CD8-positive, alpha-beta memory T cell (primary cell): ENCODE measurements around the gene COL4A1. TPM values are rescaled to one million over a fixed set of nuclear protein-coding genes. Genes with fewer than 3 reads are reported as not detected.

Source experiments
- CTCF ChIA-PET: fragments of 350-600 bp; sonication (Branson Sonifier 250); formaldehyde crosslinking; loops from one replicate; lab custom pipeline; 2021; ENCODE audit warnings: antibody characterized with exemption; lab: Charles Lee
- POLR2A ChIA-PET: fragments of 350-600 bp; sonication (Branson Sonifier 250); formaldehyde crosslinking; loops from one replicate; lab custom pipeline; 2021; ENCODE audit warnings: antibody characterized with exemption; lab: Charles Lee
- DNase-seq, 5 donors: peaks; one replicate each; pipeline versions ENCODE4 v3.0.0 to v3.0.0-alpha.2; 2020 to 2022; ENCODE audit warnings: mixed read lengths in 1 of 5
- H3K27ac ChIP-seq: one replicate; pipeline ENCODE4 v1.7.0; 2013; ENCODE audit warnings: low read depth, mild to moderate bottlenecking, low read length, moderate library complexity
- H3K27me3 ChIP-seq: 2 replicates; pipeline ENCODE4 v1.7.0; 2013; ENCODE audit warnings: low read length, mild to moderate bottlenecking; ENCODE audit not compliant: insufficient read depth, poor library complexity, severe bottlenecking
- H3K36me3 ChIP-seq: 2 replicates; pipeline ENCODE4 v1.7.0; 2013; ENCODE audit warnings: mild to moderate bottlenecking, low read length, moderate library complexity; ENCODE audit not compliant: insufficient read depth
- H3K4me1 ChIP-seq: 2 replicates; pipeline ENCODE4 v1.7.0; 2013; ENCODE audit warnings: mild to moderate bottlenecking, low read length, moderate library complexity; ENCODE audit not compliant: insufficient read depth
- H3K4me3 ChIP-seq: 2 replicates; pipeline ENCODE4 v1.7.0; 2013; ENCODE audit warnings: mild to moderate bottlenecking, low read length
- H3K9me3 ChIP-seq: 2 replicates; pipeline ENCODE4 v1.7.0; 2013; ENCODE audit warnings: mild to moderate bottlenecking, low read length
- H3K27ac Mint-ChIP-seq, 8 donors: one replicate each; pipeline ENCODE4 v1.8.0; 2020 to 2021; ENCODE audit warnings: mixed read lengths in 8 of 8, mild to moderate bottlenecking in 6 of 8, inconsistent platforms in 3 of 8, moderate library complexity in 3 of 8
- H3K27me3 Mint-ChIP-seq, 2 donors: one replicate each; pipeline ENCODE4 v1.8.0; 2020 to 2021; ENCODE audit warnings: mixed read lengths in 2 of 2, mild to moderate bottlenecking in 1 of 2, moderate library complexity in 1 of 2
- H3K36me3 Mint-ChIP-seq, 3 donors: one replicate each; pipeline ENCODE4 v1.8.0; 2020 to 2021; ENCODE audit warnings: mixed read lengths in 3 of 3, inconsistent platforms in 1 of 3, mild to moderate bottlenecking in 1 of 3
- H3K4me1 Mint-ChIP-seq, 3 donors: one replicate each; pipeline ENCODE4 v1.8.0; 2020 to 2021; ENCODE audit warnings: mixed read lengths in 3 of 3, inconsistent platforms in 1 of 3, mild to moderate bottlenecking in 1 of 3
- H3K4me3 Mint-ChIP-seq, 7 donors: one replicate each; pipeline ENCODE4 v1.8.0; 2020 to 2021; ENCODE audit warnings: mixed read lengths in 7 of 7, mild to moderate bottlenecking in 6 of 7, moderate library complexity in 4 of 7, inconsistent platforms in 2 of 7
- H3K9me3 Mint-ChIP-seq, 5 donors: one replicate each; pipeline ENCODE4 v1.8.0; 2020 to 2022; ENCODE audit warnings: mixed read lengths in 5 of 5, mild to moderate bottlenecking in 3 of 5, moderate library complexity in 2 of 5, inconsistent platforms in 1 of 5
- polyA plus RNA-seq: library from polyadenylated mRNA; unstranded; fragments of 300-500 nt; fragmentation: Illumina TruSeq; gene quantifications from one replicate; pipeline ENCODE4 v1.2.3, GENCODE V29; 2021
- total RNA-seq, 2 experiments: library from RNA; stranded (reverse); gene quantifications; one replicate each; pipeline ENCODE4 v1.2.3, GENCODE V29; 2021

The COL4A1 gene
- total and polyA plus RNA-seq, 3 experiments from 2014 or later = not detected

DNA sequence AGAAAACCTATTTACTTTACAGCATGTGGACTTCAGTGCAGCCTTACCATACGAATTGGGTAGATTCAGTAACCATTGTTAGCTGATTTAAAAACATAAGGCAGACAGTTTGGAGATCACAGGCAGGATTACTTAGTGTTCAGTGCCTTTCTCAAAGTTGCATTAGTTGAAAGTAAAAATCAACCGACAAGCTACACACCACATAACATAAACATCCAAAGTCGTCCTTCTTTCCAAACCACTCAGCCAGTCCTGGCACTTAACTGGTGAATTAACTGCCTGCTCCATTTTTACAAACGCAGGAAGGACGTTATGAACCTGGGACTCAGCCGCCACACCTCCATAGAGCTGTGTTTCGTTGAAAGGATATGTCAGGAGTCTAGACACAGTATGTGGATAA is 91.4 kb downstream of the COL4A1 start:
- POLR2A ChIA-PET = no interaction called here
- no peaks in the 10 kb centered on the region for H3K9me3 ChIP-seq
- no peak overlapping the region for H3K27ac ChIP-seq
- Mint-ChIP-seq H3K36me3 (no peaks in the 10 kb centered on the region), H3K27ac (no peak overlapping the region), H3K9me3 (no peaks in the 10 kb centered on the region), H3K27me3 (peaks cover 6 to 8% of the 10 kb centered on the region in 2 donors), H3K4me1 (no peaks in the 10 kb centered on the region), H3K4me3 (no peak overlapping the region)
- no peaks in the 10 kb centered on the region for H3K4me1 ChIP-seq
- no peaks in the 10 kb centered on the region for H3K36me3 ChIP-seq
- H3K4me3 ChIP-seq = no peak overlapping the region
- DNase-seq = no peak
- no peaks in the 10 kb centered on the region for H3K27me3 ChIP-seq
- CTCF ChIA-PET = no interaction called here

GRCh38 chr13:110214637-110215036 is 92.3 kb downstream of the COL4A1 start:
- H3K4me1 Mint-ChIP-seq = no peaks in the 10 kb centered on the region
- peaks cover 5 to 8% of the 10 kb centered on the region in 2 donors for H3K27me3 Mint-ChIP-seq
- no peaks in the 10 kb centered on the region for H3K27me3 ChIP-seq
- no peaks in the 10 kb centered on the region for H3K4me1 ChIP-seq
- no peaks in the 10 kb centered on the region for H3K9me3 ChIP-seq
- no peaks in the 10 kb centered on the region for H3K9me3 Mint-ChIP-seq
- H3K36me3 ChIP-seq = no peaks in the 10 kb centered on the region
- no peak overlapping the region for H3K4me3 Mint-ChIP-seq
- no peak overlapping the region for H3K27ac Mint-ChIP-seq
- no peak overlapping the region for H3K27ac ChIP-seq
- no peak for DNase-seq
- H3K4me3 ChIP-seq = no peak overlapping the region
- no peaks in the 10 kb centered on the region for H3K36me3 Mint-ChIP-seq
- CTCF ChIA-PET = no interaction called here
- POLR2A ChIA-PET = no interaction called here

- Histone ChIP-seq H3K36me3 (no peaks in the 10 kb centered on the region), H3K27ac (no peak overlapping the region), H3K9me3 (no peaks in the 10 kb centered on the region), H3K4me1 (no peaks in the 10 kb centered on the region), H3K4me3 (no peak overlapping the region), H3K27me3 (no peaks in the 10 kb centered on the region)
- Mint-ChIP-seq H3K4me3 (no peak overlapping the region), H3K4me1 (no peaks in the 10 kb centered on the region), H3K27me3 (peaks cover 8% of the 10 kb centered on the region in 2 donors), H3K9me3 (no peaks in the 10 kb centered on the region), H3K36me3 (no peaks in the 10 kb centered on the region), H3K27ac (no peak overlapping the region)
- no peak for DNase-seq
- CTCF ChIA-PET = no interaction called here
- POLR2A ChIA-PET = no interaction called here
Observed at GRCh38 chr13:110213461-110214074, 93.4 kb downstream of the COL4A1 start.

- Mint-ChIP-seq H3K27me3 (peaks cover 3 to 4% of the 10 kb centered on the region in 2 donors), H3K36me3 (no peaks in the 10 kb centered on the region), H3K4me1 (no peaks in the 10 kb centered on the region), H3K9me3 (no peaks in the 10 kb centered on the region), H3K27ac (no peak overlapping the region), H3K4me3 (no peak overlapping the region)
- ChIA-PET CTCF (no interaction called here), POLR2A (no interaction called here)
- Histone ChIP-seq H3K4me1 (no peaks in the 10 kb centered on the region), H3K36me3 (no peaks in the 10 kb centered on the region), H3K27ac (no peak overlapping the region), H3K9me3 (no peaks in the 10 kb centered on the region), H3K4me3 (no peak overlapping the region), H3K27me3 (no peaks in the 10 kb centered on the region)
- DNase-seq = no peak
Observed at GRCh38 chr13:110212529-110212928, 94.4 kb downstream of the COL4A1 start.

- ChIA-PET CTCF (no interaction called here), POLR2A (no interaction called here)
- H3K36me3 ChIP-seq = no peaks in the 10 kb centered on the region
- H3K4me3 ChIP-seq = no peak overlapping the region
- Mint-ChIP-seq H3K27me3 (peaks cover 0 to 4% of the 10 kb centered on the region in 2 donors), H3K4me3 (no peak overlapping the region), H3K27ac (no peak overlapping the region), H3K36me3 (no peaks in the 10 kb centered on the region), H3K4me1 (no peaks in the 10 kb centered on the region), H3K9me3 (no peaks in the 10 kb centered on the region)
- H3K9me3 ChIP-seq = no peaks in the 10 kb centered on the region
- H3K27me3 ChIP-seq = no peaks in the 10 kb centered on the region
- no peak for DNase-seq
- H3K27ac ChIP-seq = no peak overlapping the region
- H3K4me1 ChIP-seq = no peaks in the 10 kb centered on the region
Observed at GRCh38 chr13:110211735-110212134, 95.2 kb downstream of the COL4A1 start.

- Histone ChIP-seq H3K36me3 (no peaks in the 10 kb centered on the region), H3K4me1 (no peaks in the 10 kb centered on the region), H3K27me3 (no peaks in the 10 kb centered on the region), H3K4me3 (no peak overlapping the region), H3K27ac (no peak overlapping the region), H3K9me3 (no peaks in the 10 kb centered on the region)
- CTCF ChIA-PET = no interaction called here
- POLR2A ChIA-PET = no interaction called here
- DNase-seq = no peak
- Mint-ChIP-seq H3K4me3 (no peak overlapping the region), H3K4me1 (no peaks in the 10 kb centered on the region), H3K9me3 (no peaks in the 10 kb centered on the region), H3K36me3 (no peaks in the 10 kb centered on the region), H3K27me3 (peaks cover 0 to 2% of the 10 kb centered on the region in 2 donors), H3K27ac (no peak overlapping the region)
Observed at GRCh38 chr13:110211046-110211445, 95.9 kb downstream of the COL4A1 start.

DNA sequence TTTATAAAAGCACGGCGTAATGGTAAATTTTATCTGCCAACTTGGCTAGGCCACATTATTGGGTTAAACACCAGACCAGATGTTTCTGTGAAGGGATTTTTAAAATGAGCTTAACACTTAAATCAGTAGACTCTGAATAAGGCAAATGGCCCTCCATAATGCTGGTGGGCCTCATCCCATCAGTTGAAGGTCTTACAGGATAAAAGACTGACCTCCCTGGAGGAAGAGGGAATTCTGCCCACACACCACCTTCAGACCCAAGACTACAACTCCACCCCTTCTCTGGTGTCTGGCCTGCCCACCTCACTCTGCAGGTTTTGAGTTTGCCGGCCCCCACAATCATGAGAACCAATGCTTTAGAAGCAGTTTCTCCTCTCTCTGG is 96.4 kb downstream of the COL4A1 start:
- no peaks in the 10 kb centered on the region for H3K36me3 Mint-ChIP-seq
- Histone ChIP-seq H3K4me3 (no peak overlapping the region), H3K9me3 (no peaks in the 10 kb centered on the region), H3K4me1 (no peaks in the 10 kb centered on the region), H3K27ac (no peak overlapping the region), H3K36me3 (no peaks in the 10 kb centered on the region), H3K27me3 (no peaks in the 10 kb centered on the region)
- ChIA-PET CTCF (no interaction called here), POLR2A (no interaction called here)
- DNase-seq = no peak
- no peaks in the 10 kb centered on the region for H3K4me1 Mint-ChIP-seq
- no peak overlapping the region for H3K4me3 Mint-ChIP-seq
- peaks cover 0 to 2% of the 10 kb centered on the region in 2 donors for H3K27me3 Mint-ChIP-seq
- no peaks in the 10 kb centered on the region for H3K9me3 Mint-ChIP-seq
- no peak overlapping the region for H3K27ac Mint-ChIP-seq

GRCh38 chr13:110209950-110210603 is 96.9 kb downstream of the COL4A1 start:
- POLR2A ChIA-PET = no interaction called here
- no peaks in the 10 kb centered on the region for H3K4me1 Mint-ChIP-seq
- CTCF ChIA-PET = no interaction called here

More at GRCh38 chr13:110209950-110210603, 96.9 kb downstream of the COL4A1 start:
- Histone ChIP-seq H3K4me3 (no peak overlapping the region), H3K27me3 (no peaks in the 10 kb centered on the region), H3K36me3 (no peaks in the 10 kb centered on the region), H3K9me3 (no peaks in the 10 kb centered on the region), H3K27ac (no peak overlapping the region), H3K4me1 (no peaks in the 10 kb centered on the region)
- Mint-ChIP-seq H3K27me3 (peaks cover 0 to 2% of the 10 kb centered on the region in 2 donors), H3K9me3 (no peaks in the 10 kb centered on the region), H3K27ac (no peak overlapping the region), H3K4me3 (no peak overlapping the region), H3K36me3 (no peaks in the 10 kb centered on the region)
- DNase-seq = no peak
